H54 (cell line): ENCODE results near the gene TMEM191B.
"Not testable (repeated sequence)": the region's sequence is repeated elsewhere in the genome, so short reads cannot be mapped to it uniquely, and the experiment has no call there.

Experiments
- DNase-seq: peaks from one replicate; pipeline ENCODE4 v3.0.0; 2011; ENCODE audit warnings: low spot score, mixed read lengths; ENCODE audit not compliant: insufficient read length
- FAIRE-seq: peaks from 3 replicates; lab custom pipeline; 2011; peaks lifted over from hg19 to GRCh38; lab: Jason Lieb, UNC

The TMEM191B gene

GRCh38 chr22:18554280-18555256 is 27.0 kb downstream of the TMEM191B start:
- not testable (repeated sequence) for DNase-seq, FAIRE-seq

DNA sequence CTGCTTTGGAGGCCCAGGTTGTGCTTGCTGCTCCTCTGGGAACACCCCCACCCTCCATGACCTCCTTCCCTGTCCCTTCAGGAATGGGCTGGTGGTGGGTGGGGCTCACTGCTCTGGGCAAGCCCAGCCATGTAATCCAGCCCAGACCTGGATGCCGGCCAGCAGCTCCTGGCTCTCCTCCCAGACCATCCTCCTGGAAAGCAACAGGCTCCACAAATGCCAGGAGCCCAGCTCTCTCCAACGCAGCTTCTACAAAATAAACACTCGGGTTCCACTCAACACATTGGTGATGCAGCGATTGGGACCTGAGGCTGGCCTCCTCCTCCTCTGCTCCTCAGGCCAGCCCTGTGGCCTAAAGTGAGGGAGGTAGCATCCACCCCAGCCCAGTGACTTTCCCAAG is 30.9 kb downstream of the TMEM191B start:
- not testable (repeated sequence) for FAIRE-seq

GRCh38 chr22:18558939-18559338 is 31.3 kb downstream of the TMEM191B start:
- not testable (repeated sequence) for FAIRE-seq

More for the DNA sequence above, 30.9 kb downstream of the TMEM191B start:
- not testable (repeated sequence) for DNase-seq

GRCh38 chr22:18560099-18560974 is 32.7 kb downstream of the TMEM191B start:
- not testable (repeated sequence) for DNase-seq, FAIRE-seq

More at GRCh38 chr22:18558939-18559338, 31.3 kb downstream of the TMEM191B start:
- DNase-seq, result not testable (repeated sequence)

DNA sequence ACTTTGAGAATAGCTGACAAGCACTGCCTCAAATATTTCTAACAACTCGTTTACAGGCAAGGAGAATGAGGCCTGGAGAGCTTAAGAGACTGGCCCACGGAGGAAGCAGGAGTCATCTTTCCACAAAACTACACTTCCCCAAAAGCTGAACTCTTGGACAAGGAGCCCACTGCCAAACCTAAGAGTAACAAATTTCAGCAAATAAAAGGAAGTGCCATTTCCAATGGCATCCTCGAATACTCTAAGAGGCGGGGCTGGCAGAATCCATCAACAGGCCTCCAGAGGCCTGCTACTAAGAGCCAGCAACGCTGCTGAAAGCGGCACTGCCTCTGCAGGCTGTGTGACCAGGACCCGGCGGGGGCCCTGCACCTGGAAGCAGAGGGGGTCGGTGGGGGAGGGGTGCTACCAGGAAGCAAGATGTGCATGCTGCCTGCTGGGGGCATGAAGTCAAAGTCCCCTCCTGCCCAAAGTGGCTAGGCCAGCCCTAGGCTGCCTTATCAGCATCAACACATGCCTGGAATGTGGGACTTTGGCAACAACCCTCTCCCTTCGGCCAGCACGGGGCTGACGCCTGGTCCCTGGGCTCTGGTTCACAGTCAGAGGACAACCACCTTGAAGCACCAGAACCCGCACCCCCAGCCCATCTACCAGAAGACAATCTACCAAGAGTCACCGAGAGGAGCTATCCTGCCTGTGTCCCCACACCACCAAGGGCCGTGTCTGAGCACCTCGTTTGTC is 43.1 kb downstream of the TMEM191B start:
- not testable (repeated sequence) for FAIRE-seq, DNase-seq

- not testable (repeated sequence) for DNase-seq, FAIRE-seq
These were observed 46.0 kb downstream of the TMEM191B start for GRCh38 chr22:18573483-18574164.

DNA sequence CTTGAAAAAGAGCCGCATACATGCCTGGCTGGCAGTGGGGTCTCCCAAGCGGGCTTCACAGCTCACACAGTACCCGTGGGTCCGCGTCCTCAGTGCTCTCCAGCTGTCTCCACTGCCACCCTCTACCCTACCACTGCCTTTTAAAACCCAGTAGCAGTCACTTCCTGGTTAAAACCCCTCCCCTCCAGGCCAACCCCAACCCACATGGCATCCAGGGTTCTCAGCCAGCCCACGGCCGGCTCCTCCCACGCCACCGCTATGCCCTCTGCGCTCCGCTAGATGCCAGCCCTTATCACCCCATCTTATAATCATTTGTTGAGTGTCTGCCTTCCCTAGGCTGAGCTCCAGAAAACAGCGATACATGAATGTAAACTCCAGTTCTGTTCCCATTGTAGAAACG is 47.0 kb downstream of the TMEM191B start:
- DNase-seq, FAIRE-seq: not testable (repeated sequence)

- not testable (repeated sequence) for FAIRE-seq
These were observed 48.1 kb downstream of the TMEM191B start for GRCh38 chr22:18575686-18576085.

GRCh38 chr22:18577090-18577818 is 49.7 kb downstream of the TMEM191B start:
- FAIRE-seq, DNase-seq: not testable (repeated sequence)

More at GRCh38 chr22:18575686-18576085, 48.1 kb downstream of the TMEM191B start:
- DNase-seq, result not testable (repeated sequence)

GRCh38 chr22:18577847-18578246 is 50.2 kb downstream of the TMEM191B start:
- FAIRE-seq, DNase-seq: not testable (repeated sequence)
